OCI-LY3 (cell line): ENCODE measurements around the gene ZGRF1.

Experiments used
- EZH2phosphoT487 ChIP-seq: fragments of 200-600 bp; shearing (Covaris generic); IDR thresholded peaks from 2 replicates; pipeline ENCODE4 v1.6.1; 2018; ENCODE audit warnings: antibody characterized with exemption, mixed run types, low read depth
- TF ChIP-seq, protein P1 (sequence below): fragments of 200-600, 300-600 bp; sonication (generic); IDR thresholded peaks from 2 replicates; pipeline ENCODE4 v1.5.1; 2014; ENCODE audit warnings: antibody characterized with exemption, low read length, low read depth

- TF ChIP-seq, protein P1, sequence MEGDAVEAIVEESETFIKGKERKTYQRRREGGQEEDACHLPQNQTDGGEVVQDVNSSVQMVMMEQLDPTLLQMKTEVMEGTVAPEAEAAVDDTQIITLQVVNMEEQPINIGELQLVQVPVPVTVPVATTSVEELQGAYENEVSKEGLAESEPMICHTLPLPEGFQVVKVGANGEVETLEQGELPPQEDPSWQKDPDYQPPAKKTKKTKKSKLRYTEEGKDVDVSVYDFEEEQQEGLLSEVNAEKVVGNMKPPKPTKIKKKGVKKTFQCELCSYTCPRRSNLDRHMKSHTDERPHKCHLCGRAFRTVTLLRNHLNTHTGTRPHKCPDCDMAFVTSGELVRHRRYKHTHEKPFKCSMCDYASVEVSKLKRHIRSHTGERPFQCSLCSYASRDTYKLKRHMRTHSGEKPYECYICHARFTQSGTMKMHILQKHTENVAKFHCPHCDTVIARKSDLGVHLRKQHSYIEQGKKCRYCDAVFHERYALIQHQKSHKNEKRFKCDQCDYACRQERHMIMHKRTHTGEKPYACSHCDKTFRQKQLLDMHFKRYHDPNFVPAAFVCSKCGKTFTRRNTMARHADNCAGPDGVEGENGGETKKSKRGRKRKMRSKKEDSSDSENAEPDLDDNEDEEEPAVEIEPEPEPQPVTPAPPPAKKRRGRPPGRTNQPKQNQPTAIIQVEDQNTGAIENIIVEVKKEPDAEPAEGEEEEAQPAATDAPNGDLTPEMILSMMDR = no peak
- TF ChIP-seq EZH2phosphoT487 = no peak
Observed at GRCh38 chr4:112510291-112511092, 126.2 kb downstream of the ZGRF1 start.
